ENCODE results near the gene ASIC2.

DNA sequence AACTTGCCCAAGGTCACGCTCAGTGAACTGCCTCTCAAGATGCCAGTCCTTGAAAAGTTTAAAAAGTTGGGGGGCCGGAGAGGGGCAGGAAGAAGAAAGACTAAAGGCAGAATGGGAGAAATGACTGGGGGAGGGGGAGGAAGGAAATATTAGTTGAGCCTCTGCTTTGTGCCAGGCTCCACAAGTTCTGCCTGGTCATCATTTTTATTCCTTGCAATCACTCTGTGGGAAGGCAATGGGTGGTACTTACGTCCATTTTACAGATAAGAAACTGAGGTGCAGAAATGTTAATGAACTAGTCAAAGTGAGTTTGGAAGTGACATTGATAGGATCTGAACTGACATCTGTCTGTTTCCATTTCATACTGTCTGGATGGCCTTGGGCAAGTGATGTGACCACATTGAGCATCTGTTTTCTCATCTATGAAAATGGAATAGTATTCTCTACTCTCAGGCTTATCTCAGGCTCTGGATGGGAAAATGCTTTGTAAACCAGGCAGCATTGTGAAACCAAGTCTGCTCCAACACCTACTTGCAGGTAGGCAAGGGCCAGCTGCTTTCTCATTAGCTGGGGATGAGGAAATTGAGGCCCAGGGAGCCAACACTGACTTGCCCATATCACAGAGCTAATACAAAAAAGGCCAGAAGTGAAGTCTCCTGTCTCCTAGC is 19.2 kb downstream of the ASIC2 start:
- TF ChIP-seq EZH2 (IDR thresholded peaks at IDR 0.05; ENCODE audit: low read depth, unreplicated experiment): no peak
- no peak for TF ChIP-seq CTCF (conservative IDR thresholded peaks at IDR 0.05; ENCODE audit: low read depth in 2 of 2)
- no peak for TF ChIP-seq JUNB (IDR thresholded peaks at IDR 0.05; ENCODE audit: unreplicated experiment)
- no peak for TF ChIP-seq POLR2AphosphoS5 (IDR thresholded peaks at IDR 0.05; ENCODE audit: low read depth)
- no peak for TF ChIP-seq ZNF331 (CRISPR knock-in tag; IDR thresholded peaks at IDR 0.05; ENCODE audit: low read depth)
- TF ChIP-seq, protein P1, sequence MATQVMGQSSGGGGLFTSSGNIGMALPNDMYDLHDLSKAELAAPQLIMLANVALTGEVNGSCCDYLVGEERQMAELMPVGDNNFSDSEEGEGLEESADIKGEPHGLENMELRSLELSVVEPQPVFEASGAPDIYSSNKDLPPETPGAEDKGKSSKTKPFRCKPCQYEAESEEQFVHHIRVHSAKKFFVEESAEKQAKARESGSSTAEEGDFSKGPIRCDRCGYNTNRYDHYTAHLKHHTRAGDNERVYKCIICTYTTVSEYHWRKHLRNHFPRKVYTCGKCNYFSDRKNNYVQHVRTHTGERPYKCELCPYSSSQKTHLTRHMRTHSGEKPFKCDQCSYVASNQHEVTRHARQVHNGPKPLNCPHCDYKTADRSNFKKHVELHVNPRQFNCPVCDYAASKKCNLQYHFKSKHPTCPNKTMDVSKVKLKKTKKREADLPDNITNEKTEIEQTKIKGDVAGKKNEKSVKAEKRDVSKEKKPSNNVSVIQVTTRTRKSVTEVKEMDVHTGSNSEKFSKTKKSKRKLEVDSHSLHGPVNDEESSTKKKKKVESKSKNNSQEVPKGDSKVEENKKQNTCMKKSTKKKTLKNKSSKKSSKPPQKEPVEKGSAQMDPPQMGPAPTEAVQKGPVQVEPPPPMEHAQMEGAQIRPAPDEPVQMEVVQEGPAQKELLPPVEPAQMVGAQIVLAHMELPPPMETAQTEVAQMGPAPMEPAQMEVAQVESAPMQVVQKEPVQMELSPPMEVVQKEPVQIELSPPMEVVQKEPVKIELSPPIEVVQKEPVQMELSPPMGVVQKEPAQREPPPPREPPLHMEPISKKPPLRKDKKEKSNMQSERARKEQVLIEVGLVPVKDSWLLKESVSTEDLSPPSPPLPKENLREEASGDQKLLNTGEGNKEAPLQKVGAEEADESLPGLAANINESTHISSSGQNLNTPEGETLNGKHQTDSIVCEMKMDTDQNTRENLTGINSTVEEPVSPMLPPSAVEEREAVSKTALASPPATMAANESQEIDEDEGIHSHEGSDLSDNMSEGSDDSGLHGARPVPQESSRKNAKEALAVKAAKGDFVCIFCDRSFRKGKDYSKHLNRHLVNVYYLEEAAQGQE (IDR thresholded peaks at IDR 0.05; ENCODE audit: unreplicated experiment): no peak
- TF ChIP-seq EZH2phosphoT487 (IDR thresholded peaks at IDR 0.05; ENCODE audit: unreplicated experiment): no peak
- TF ChIP-seq CREB1 (CRISPR knock-in tag; IDR thresholded peaks at IDR 0.05; ENCODE audit: low read depth): no peak
- no peak for TF ChIP-seq ZNF462 (CRISPR knock-in tag; IDR thresholded peaks at IDR 0.05)
